HepG2 (cell line): Measurements from ENCODE around the gene SPOP. TPM values are rescaled to one million over a fixed set of nuclear protein-coding genes. Genes with fewer than 3 reads are reported as not detected.

Experiments used
- FOXC1 ChIP-seq: sonication (generic); formaldehyde crosslinking; IDR thresholded peaks from 2 replicates; pipeline ENCODE4 v1.8.0; 2022; ENCODE audit warnings: mild to moderate bottlenecking, missing genetic modification reagents, borderline replicate concordance
- FOXJ3 ChIP-seq: sonication (generic); formaldehyde crosslinking; IDR thresholded peaks from 2 replicates; pipeline ENCODE4 v1.4.0; 2020; ENCODE audit warnings: missing genetic modification reagents, mild to moderate bottlenecking, borderline replicate concordance
- GABPA ChIP-seq, 2 experiments: IDR thresholded peaks; 2 replicates each; pipeline ENCODE4 v1.6.1; 2011 to 2016; ENCODE audit warnings: low read depth in 2 of 2, low read length in 1 of 2, missing biosample characterization in 1 of 2, missing genetic modification characterization in 1 of 2
- GATAD1 ChIP-seq: IDR thresholded peaks from 2 replicates; pipeline ENCODE4 v1.6.1; 2016; ENCODE audit warnings: missing genetic modification reagents, missing compliant biosample characterization
- GTF3A ChIP-seq: sonication (generic); formaldehyde crosslinking; conservative IDR thresholded peaks from 2 replicates; pipeline ENCODE4 v1.4.0; 2020; ENCODE audit warnings: mild to moderate bottlenecking, missing genetic modification reagents
- IRX3 ChIP-seq: sonication (generic); formaldehyde crosslinking; IDR thresholded peaks from 2 replicates; pipeline ENCODE4 v1.8.1; 2023; ENCODE audit warnings: mild to moderate bottlenecking, low read depth, missing genetic modification reagents, borderline replicate concordance
- KDM5B ChIP-seq: sonication (generic); formaldehyde crosslinking; IDR thresholded peaks from 2 replicates; pipeline ENCODE4 v1.4.0; 2020; ENCODE audit warnings: missing genetic modification reagents, mild to moderate bottlenecking, borderline replicate concordance
- MAFK ChIP-seq, 2 experiments: IDR thresholded peaks in 1 of 2; conservative IDR thresholded peaks in 1 of 2; 2 replicates each; pipeline ENCODE4 v1.6.1; 2011; ENCODE audit warnings: improper control_type of control experiment in 2 of 2, low read length in 2 of 2
- MZF1 ChIP-seq: sonication (generic); formaldehyde crosslinking; IDR thresholded peaks from 2 replicates; pipeline ENCODE4 v1.8.1; 2023; ENCODE audit warnings: mild to moderate bottlenecking, missing genetic modification reagents, borderline replicate concordance
- RARA ChIP-seq: IDR thresholded peaks from 2 replicates; pipeline ENCODE4 v1.6.1; 2016; ENCODE audit warnings: missing genetic modification reagents, missing compliant biosample characterization
- RBFOX2 ChIP-seq: fragments of 200-400 bp; formaldehyde crosslinking; IDR thresholded peaks from 2 replicates; pipeline ENCODE4 v1.6.1; 2017; ENCODE audit warnings: low read depth, mild to moderate bottlenecking, low read length
- RNF2 ChIP-seq: fragments of 450-650 bp; conservative IDR thresholded peaks from 2 replicates; pipeline ENCODE4 v1.6.1; 2016; ENCODE audit warnings: low read depth
- SUZ12 ChIP-seq: fragments of 150-350 bp; IDR thresholded peaks from 2 replicates; pipeline ENCODE4 v1.6.1; 2014; ENCODE audit warnings: low read depth, low read length
- TOE1 ChIP-seq: sonication (generic); formaldehyde crosslinking; IDR thresholded peaks from 2 replicates; pipeline ENCODE4 v1.4.0; 2020; ENCODE audit warnings: mild to moderate bottlenecking, missing genetic modification reagents
- ZNF205 ChIP-seq: IDR thresholded peaks from 2 replicates; pipeline ENCODE4 v1.6.1; 2018; ENCODE audit warnings: missing biosample characterization, missing genetic modification reagents
- ZNF430 ChIP-seq: sonication (generic); formaldehyde crosslinking; IDR thresholded peaks from 2 replicates; pipeline ENCODE4 v1.9.0; 2021; ENCODE audit warnings: mild to moderate bottlenecking, missing genetic modification reagents
- ZNF432 ChIP-seq: sonication (generic); formaldehyde crosslinking; IDR thresholded peaks from 2 replicates; pipeline ENCODE4 v1.5.0; 2020; ENCODE audit warnings: missing genetic modification reagents, mild to moderate bottlenecking, borderline replicate concordance
- ZNF644 ChIP-seq: IDR thresholded peaks from 2 replicates; pipeline ENCODE4 v1.6.1; 2016; ENCODE audit warnings: low read depth
- ZNF75D ChIP-seq: sonication (generic); formaldehyde crosslinking; IDR thresholded peaks from 2 replicates; pipeline ENCODE4 v1.8.1; 2023; ENCODE audit warnings: missing genetic modification reagents, mild to moderate bottlenecking, borderline replicate concordance
- polyA plus RNA-seq, 8 experiments: library from polyadenylated mRNA; depleted of rRNA in 3 of 8; stranded (reverse) in 7 of 8; unstranded in 1 of 8; fragments of >200 nt; fragmentation: Illumina TruSeq in 4 of 8; extraction: Trizol in 4 of 8; gene quantifications; 2 replicates each; pipeline versions ENCODE4 v1.2.1 to v1.2.3, GENCODE V29; 2011 to 2016; ENCODE audit warnings: low read depth in 4 of 8, missing spikeins in 1 of 8, mixed read lengths in 1 of 8; ENCODE audit not compliant: insufficient read depth in 1 of 8
- total RNA-seq, 5 experiments: library from RNA; depleted of rRNA; stranded (reverse); fragments of >200 nt; fragmentation: Illumina TruSeq; extraction: Trizol; gene quantifications; 2 replicates each; pipeline ENCODE4 v1.2.3, GENCODE V29; 2016; ENCODE audit warnings: low read depth in 1 of 5
- TF ChIP-seq, protein P1 (sequence below): sonication (generic); formaldehyde crosslinking; IDR thresholded peaks from 2 replicates; pipeline ENCODE4 v1.9.0; 2022; ENCODE audit warnings: low read depth, missing genetic modification reagents
- TF ChIP-seq, protein P2 (sequence below): sonication (generic); formaldehyde crosslinking; IDR thresholded peaks from 2 replicates; pipeline ENCODE4 v1.5.1; 2020; ENCODE audit warnings: mild to moderate bottlenecking, missing genetic modification reagents
- TF ChIP-seq, protein P3 (sequence below): sonication (generic); formaldehyde crosslinking; IDR thresholded peaks from 2 replicates; pipeline ENCODE4 v1.4.0; 2020; ENCODE audit warnings: missing genetic modification reagents

The SPOP gene
- total and polyA plus RNA-seq, 2 of the 13 experiments (the other 11 are each of a cell fraction or from before 2014, with no cell fraction given): 52.8 to 60.8 TPM

DNA sequence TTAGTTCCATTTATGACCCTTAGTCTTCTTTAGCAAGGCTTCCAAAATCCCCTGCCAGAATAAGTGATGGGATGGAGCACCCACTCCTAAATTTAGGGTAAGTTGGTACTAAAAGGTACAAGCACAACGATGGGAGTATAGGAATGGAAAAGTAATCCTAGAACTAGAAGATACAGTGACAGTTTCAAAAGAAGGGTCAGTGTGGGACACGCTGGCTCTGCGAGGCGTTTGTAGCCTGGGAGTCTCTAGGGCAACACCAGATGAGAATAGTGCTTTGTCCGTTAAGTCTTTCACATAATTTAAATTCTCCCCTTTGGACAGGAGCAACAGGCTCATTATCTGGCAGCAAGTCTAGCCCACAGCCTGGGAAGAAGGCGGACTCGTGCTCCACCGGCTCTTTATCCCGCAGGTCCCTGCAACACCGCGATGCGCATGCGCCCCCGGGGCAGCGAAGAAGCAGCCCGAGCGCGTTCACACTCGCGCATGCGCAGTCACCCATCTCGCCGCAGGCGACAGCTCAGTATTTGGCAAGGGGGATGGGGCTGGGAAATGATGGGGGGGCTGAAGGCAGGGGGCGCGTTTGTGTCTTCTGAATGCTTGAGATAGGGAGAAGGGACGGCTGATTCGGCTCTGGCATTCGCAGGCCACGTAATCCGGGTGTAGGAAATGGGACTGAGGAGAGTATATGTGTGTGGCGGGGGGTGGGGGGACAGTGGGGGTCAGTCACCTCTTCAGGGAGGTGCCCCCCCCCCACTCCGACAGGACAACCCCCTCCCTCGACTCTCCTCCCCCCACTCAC, 564 bp downstream of the SPOP start (continued):
- no peak for TF ChIP-seq MAFK (conservative IDR thresholded peaks at IDR 0.05 in 1 of 2, IDR thresholded peaks at IDR 0.05 in 1 of 2; ENCODE audit: low read length in 2 of 2)
- TF ChIP-seq, protein P1, sequence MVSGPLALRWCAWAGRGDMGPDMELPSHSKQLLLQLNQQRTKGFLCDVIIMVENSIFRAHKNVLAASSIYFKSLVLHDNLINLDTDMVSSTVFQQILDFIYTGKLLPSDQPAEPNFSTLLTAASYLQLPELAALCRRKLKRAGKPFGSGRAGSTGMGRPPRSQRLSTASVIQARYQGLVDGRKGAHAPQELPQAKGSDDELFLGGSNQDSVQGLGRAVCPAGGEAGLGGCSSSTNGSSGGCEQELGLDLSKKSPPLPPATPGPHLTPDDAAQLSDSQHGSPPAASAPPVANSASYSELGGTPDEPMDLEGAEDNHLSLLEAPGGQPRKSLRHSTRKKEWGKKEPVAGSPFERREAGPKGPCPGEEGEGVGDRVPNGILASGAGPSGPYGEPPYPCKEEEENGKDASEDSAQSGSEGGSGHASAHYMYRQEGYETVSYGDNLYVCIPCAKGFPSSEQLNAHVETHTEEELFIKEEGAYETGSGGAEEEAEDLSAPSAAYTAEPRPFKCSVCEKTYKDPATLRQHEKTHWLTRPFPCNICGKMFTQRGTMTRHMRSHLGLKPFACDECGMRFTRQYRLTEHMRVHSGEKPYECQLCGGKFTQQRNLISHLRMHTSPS: no peak
- TF ChIP-seq ZNF644 (CRISPR knock-in tag): no peak
- TF ChIP-seq GTF3A (CRISPR knock-in tag): no peak
- TF ChIP-seq IRX3 (CRISPR knock-in tag): no peak
- no peak for TF ChIP-seq TOE1 (CRISPR knock-in tag)
- TF ChIP-seq, protein P2, sequence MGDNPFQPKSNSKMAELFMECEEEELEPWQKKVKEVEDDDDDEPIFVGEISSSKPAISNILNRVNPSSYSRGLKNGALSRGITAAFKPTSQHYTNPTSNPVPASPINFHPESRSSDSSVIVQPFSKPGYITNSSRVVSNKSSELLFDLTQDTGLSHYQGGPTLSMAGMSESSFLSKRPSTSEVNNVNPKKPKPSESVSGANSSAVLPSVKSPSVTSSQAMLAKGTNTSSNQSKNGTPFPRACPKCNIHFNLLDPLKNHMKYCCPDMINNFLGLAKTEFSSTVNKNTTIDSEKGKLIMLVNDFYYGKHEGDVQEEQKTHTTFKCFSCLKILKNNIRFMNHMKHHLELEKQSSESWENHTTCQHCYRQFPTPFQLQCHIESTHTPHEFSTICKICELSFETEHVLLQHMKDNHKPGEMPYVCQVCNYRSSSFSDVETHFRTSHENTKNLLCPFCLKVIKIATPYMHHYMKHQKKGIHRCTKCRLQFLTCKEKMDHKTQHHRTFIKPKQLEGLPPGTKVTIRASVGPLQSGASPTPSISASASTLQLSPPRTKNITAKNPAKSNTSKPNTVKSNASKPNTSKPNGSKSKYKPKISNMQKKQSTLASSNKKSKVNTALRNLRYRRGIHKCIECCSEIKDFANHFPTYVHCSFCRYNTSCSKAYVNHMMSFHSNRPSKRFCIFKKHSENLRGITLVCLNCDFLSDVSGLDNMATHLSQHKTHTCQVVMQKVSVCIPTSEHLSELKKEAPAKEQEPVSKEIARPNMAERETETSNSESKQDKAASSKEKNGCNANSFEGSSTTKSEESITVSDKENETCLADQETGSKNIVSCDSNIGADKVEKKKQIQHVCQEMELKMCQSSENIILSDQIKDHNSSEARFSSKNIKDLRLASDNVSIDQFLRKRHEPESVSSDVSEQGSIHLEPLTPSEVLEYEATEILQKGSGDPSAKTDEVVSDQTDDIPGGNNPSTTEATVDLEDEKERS: no peak
- TF ChIP-seq KDM5B (CRISPR knock-in tag): no peak
- no peak for TF ChIP-seq ZNF430 (CRISPR knock-in tag)
- TF ChIP-seq, protein P3, sequence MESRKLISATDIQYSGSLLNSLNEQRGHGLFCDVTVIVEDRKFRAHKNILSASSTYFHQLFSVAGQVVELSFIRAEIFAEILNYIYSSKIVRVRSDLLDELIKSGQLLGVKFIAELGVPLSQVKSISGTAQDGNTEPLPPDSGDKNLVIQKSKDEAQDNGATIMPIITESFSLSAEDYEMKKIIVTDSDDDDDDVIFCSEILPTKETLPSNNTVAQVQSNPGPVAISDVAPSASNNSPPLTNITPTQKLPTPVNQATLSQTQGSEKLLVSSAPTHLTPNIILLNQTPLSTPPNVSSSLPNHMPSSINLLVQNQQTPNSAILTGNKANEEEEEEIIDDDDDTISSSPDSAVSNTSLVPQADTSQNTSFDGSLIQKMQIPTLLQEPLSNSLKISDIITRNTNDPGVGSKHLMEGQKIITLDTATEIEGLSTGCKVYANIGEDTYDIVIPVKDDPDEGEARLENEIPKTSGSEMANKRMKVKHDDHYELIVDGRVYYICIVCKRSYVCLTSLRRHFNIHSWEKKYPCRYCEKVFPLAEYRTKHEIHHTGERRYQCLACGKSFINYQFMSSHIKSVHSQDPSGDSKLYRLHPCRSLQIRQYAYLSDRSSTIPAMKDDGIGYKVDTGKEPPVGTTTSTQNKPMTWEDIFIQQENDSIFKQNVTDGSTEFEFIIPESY: no peak
- TF ChIP-seq ZNF432 (CRISPR knock-in tag): no peak
- peak; percentile 85 for TF ChIP-seq RBFOX2
- TF ChIP-seq ZNF205 (CRISPR knock-in tag): no peak
- TF ChIP-seq RNF2: no peak
- no peak for TF ChIP-seq MZF1
- TF ChIP-seq FOXC1 (CRISPR knock-in tag): no peak
- no peak for TF ChIP-seq ZNF75D
- TF ChIP-seq SUZ12: no peak
- TF ChIP-seq RARA: no peak
- TF ChIP-seq FOXJ3 (CRISPR knock-in tag): no peak
- no peak for TF ChIP-seq GABPA (IDR thresholded peaks at IDR 0.05; ENCODE audit: low read depth, low read length)
- TF ChIP-seq GABPA (CRISPR knock-in tag; IDR thresholded peaks at IDR 0.05; ENCODE audit: low read depth): no peak
- TF ChIP-seq GATAD1: no peak
